Left lung (tissue), 10 donors: ENCODE measurements around the gene LBH. TPM values are rescaled to one million over a fixed set of nuclear protein-coding genes. Genes with fewer than 3 reads are reported as not detected.
A peak's percentile ranks its signal among the peaks of the same experiment; 100 is the strongest.

Experiments
- ATAC-seq: fragments of 200-7000 bp; cut with Tn5 transposase; one replicate; pipeline ENCODE4 v1.9.1; 2020; ENCODE audit warnings: moderate library complexity
- DNase-seq, 4 donors: peaks; one replicate each; pipeline ENCODE4 v3.0.0-alpha.2; 2013 to 2020
- H3K27ac ChIP-seq, 2 donors: fragments of 200-600 bp; sonication (generic) in 1 of 2; one replicate each; pipeline versions ENCODE4 v1.5.0 to v1.8.0; 2020 to 2021
- H3K27me3 ChIP-seq, 2 donors: fragments of 200-600 bp; sonication (generic) in 1 of 2; one replicate each; pipeline versions ENCODE4 v1.5.0 to v1.8.0; 2020 to 2021
- H3K36me3 ChIP-seq, 2 donors: fragments of 200-600 bp; sonication (generic) in 1 of 2; one replicate each; pipeline versions ENCODE4 v1.5.0 to v1.8.0; 2020 to 2021
- H3K4me1 ChIP-seq, 2 donors: fragments of 200-600 bp; one replicate each; pipeline ENCODE4 v1.8.0; 2021
- H3K4me3 ChIP-seq, 2 donors: fragments of 200-600 bp; sonication (generic) in 1 of 2; one replicate each; pipeline versions ENCODE4 v1.5.0 to v1.8.0; 2020 to 2021; ENCODE audit warnings: mild to moderate bottlenecking in 1 of 2
- H3K9me3 ChIP-seq, 2 donors: fragments of 200-600 bp; sonication (generic) in 1 of 2; one replicate each; pipeline versions ENCODE4 v1.5.0 to v1.8.0; 2020 to 2021
- intact Hi-C, 2 donors: fragments of 100-400 bp; cut with DNase I; formaldehyde crosslinking; loops; one replicate each; pipeline versions ENCODE4 v1.11.2 to v1.14.2; 2022
- polyA plus RNA-seq, 6 donors: library from polyadenylated mRNA; unstranded; fragments of 120-200 nt; gene quantifications; one replicate each; pipeline ENCODE4 v1.2.1, GENCODE V29; 2013; ENCODE audit not compliant: insufficient read length in 6 of 6
- total RNA-seq, 2 donors: library from RNA; stranded (reverse); fragmentation: NEBNext Ultra II Directional; extraction: Animal tissue kit (Norgen Biotek cat#: 25700); gene quantifications; one replicate each; pipeline ENCODE4 v1.2.1, GENCODE V29; 2021
- TF ChIP-seq, protein P1 (sequence below), 2 donors: fragments of 200-600 bp; sonication (generic) in 1 of 2; IDR thresholded peaks; one replicate each; pipeline versions ENCODE4 v1.5.0 to v1.8.0; 2021; ENCODE audit warnings: antibody characterized with exemption in 2 of 2
- donor health status: DM: no; HTN: yes; CAD: no.
- donor health status: DM: no; HTN: no; CAD: no.

LBH gene
- total and polyA plus RNA-seq, 8 donors, result 93.6 to 256 (median 124) TPM

- H3K27me3 ChIP-seq, result no peaks in the 10 kb centered on the region
- peaks cover 3 to 7% of the 10 kb centered on the region in 2 donors for H3K36me3 ChIP-seq
- no peak overlapping the region for H3K4me3 ChIP-seq
- H3K27ac ChIP-seq, result peak overlapping the region; percentile 49 to 61
- TF ChIP-seq, protein P1, sequence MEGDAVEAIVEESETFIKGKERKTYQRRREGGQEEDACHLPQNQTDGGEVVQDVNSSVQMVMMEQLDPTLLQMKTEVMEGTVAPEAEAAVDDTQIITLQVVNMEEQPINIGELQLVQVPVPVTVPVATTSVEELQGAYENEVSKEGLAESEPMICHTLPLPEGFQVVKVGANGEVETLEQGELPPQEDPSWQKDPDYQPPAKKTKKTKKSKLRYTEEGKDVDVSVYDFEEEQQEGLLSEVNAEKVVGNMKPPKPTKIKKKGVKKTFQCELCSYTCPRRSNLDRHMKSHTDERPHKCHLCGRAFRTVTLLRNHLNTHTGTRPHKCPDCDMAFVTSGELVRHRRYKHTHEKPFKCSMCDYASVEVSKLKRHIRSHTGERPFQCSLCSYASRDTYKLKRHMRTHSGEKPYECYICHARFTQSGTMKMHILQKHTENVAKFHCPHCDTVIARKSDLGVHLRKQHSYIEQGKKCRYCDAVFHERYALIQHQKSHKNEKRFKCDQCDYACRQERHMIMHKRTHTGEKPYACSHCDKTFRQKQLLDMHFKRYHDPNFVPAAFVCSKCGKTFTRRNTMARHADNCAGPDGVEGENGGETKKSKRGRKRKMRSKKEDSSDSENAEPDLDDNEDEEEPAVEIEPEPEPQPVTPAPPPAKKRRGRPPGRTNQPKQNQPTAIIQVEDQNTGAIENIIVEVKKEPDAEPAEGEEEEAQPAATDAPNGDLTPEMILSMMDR (IDR thresholded peaks at IDR 0.05), result no peak
- ATAC-seq (peak; percentile 81), DNase-seq (peak in 3 of 4 donors; percentile 69 to 79 (median 79))
- H3K9me3 ChIP-seq, result no peaks in the 10 kb centered on the region
- intact Hi-C loops, result no loop called here
- H3K4me1 ChIP-seq, result peaks cover 32 to 39% of the 10 kb centered on the region in 2 donors
Observed at GRCh38 chr2:30252723-30253701, 21.7 kb downstream of the LBH start.

GRCh38 chr2:30253873-30254684 is 22.7 kb downstream of the LBH start:
- peaks cover 3 to 18% of the 10 kb centered on the region in 2 donors for H3K36me3 ChIP-seq
- H3K27ac ChIP-seq, result peak overlapping the region; percentile 11 to 49
- no peak overlapping the region for H3K4me3 ChIP-seq
- intact Hi-C loops, result no loop called here
- DNase-seq (no peak), ATAC-seq (no peak)
- H3K4me1 ChIP-seq, result peaks cover 30% of the 10 kb centered on the region in 2 donors
- TF ChIP-seq, protein P1 (IDR thresholded peaks at IDR 0.05), result no peak
- no peaks in the 10 kb centered on the region for H3K9me3 ChIP-seq
- H3K27me3 ChIP-seq, result no peaks in the 10 kb centered on the region

DNA sequence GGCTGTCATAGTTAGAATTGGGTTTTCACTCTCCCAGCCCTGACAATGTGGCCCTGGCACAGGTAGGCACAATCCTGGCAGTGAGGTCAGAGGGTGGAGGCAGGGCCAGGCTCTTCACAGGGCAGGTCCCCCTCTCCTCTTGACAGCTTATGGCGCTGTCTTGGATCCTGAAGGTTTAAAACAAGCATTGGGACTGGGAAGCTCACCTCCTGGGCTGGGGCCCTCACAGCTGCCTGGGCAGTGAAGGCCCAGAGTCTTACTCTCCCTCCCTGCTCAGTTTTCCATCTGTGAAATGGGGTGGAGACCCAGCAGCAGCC is 23.3 kb downstream of the LBH start:
- intact Hi-C loops, result no loop called here
- H3K4me1 ChIP-seq, result peaks cover 24 to 25% of the 10 kb centered on the region in 2 donors
- no peaks in the 10 kb centered on the region for H3K27me3 ChIP-seq
- TF ChIP-seq, protein P1 (IDR thresholded peaks at IDR 0.05), result no peak
- H3K27ac ChIP-seq, result peak overlapping the region in 1 of 2 donors; percentile 11
- H3K9me3 ChIP-seq, result no peaks in the 10 kb centered on the region
- peaks cover 3 to 23% of the 10 kb centered on the region in 2 donors for H3K36me3 ChIP-seq
- DNase-seq, result no peak
- ATAC-seq, result no peak
- H3K4me3 ChIP-seq, result no peak overlapping the region

- H3K27me3 ChIP-seq, result no peaks in the 10 kb centered on the region
- intact Hi-C loops, result no loop called here
- H3K4me1 ChIP-seq, result peaks cover 20 to 24% of the 10 kb centered on the region in 2 donors
- peak overlapping the region in 1 of 2 donors; percentile 11 for H3K27ac ChIP-seq
- TF ChIP-seq, protein P1 (IDR thresholded peaks at IDR 0.05), result no peak
- H3K4me3 ChIP-seq, result no peak overlapping the region
- DNase-seq (no peak), ATAC-seq (no peak)
- H3K9me3 ChIP-seq, result no peaks in the 10 kb centered on the region
- H3K36me3 ChIP-seq, result peaks cover 3 to 27% of the 10 kb centered on the region in 2 donors
Observed at GRCh38 chr2:30255026-30255425, 23.7 kb downstream of the LBH start.
